VCaP (cell line): ENCODE results near the gene RNF26.

Experiments
- H3K27ac ChIP-seq: fragments of 450-650 bp; 2 replicates; pipeline ENCODE4 v1.5.1; 2017
- CTCF ChIP-seq: fragments of 450-650 bp; conservative IDR thresholded peaks from 2 replicates; pipeline ENCODE4 v1.5.1; 2017; ENCODE audit warnings: mild to moderate bottlenecking, moderate library complexity

Gene RNF26

GRCh38 chr11:119361056-119361787 lies 26.9 kb downstream of the RNF26 start:
- TF ChIP-seq CTCF, result no peak
- peak overlapping the region; percentile 46 for H3K27ac ChIP-seq

- TF ChIP-seq CTCF, result no peak
- H3K27ac ChIP-seq, result peak overlapping the region; percentile 46
Observed at GRCh38 chr11:119361941-119362725, 27.8 kb downstream of the RNF26 start.

- no peak for TF ChIP-seq CTCF
Observed at GRCh38 chr11:119362741-119363080, 28.4 kb downstream of the RNF26 start.

GRCh38 chr11:119363081-119363850 lies 28.9 kb downstream of the RNF26 start:
- TF ChIP-seq CTCF, result no peak
- no peak overlapping the region for H3K27ac ChIP-seq

More at GRCh38 chr11:119362741-119363080, 28.4 kb downstream of the RNF26 start:
- no peak overlapping the region for H3K27ac ChIP-seq

- no peak overlapping the region for H3K27ac ChIP-seq
- TF ChIP-seq CTCF, result no peak
Observed at GRCh38 chr11:119363851-119364590, 29.7 kb downstream of the RNF26 start.

- TF ChIP-seq CTCF, result no peak
- H3K27ac ChIP-seq, result no peak overlapping the region
Observed at GRCh38 chr11:119365071-119365591, 30.8 kb downstream of the RNF26 start.
